NB4 (cell line): Measurements from ENCODE around the gene HS6ST3.

ENCODE experiments used
- DNase-seq: peaks from one replicate; pipeline ENCODE4 v3.0.0; 2010; ENCODE audit warnings: low read depth
- H3K4me3 ChIP-seq: one replicate; pipeline ENCODE4 v1.5.1; 2011; ENCODE audit warnings: mild to moderate bottlenecking, low read depth, low read length, moderate library complexity
- MYC ChIP-seq: IDR thresholded peaks from 2 replicates; pipeline ENCODE4 v1.6.1; 2011; ENCODE audit warnings: low read depth, low read length
- POLR2A ChIP-seq: IDR thresholded peaks from 2 replicates; pipeline ENCODE4 v1.6.1; 2011; ENCODE audit warnings: mild to moderate bottlenecking; ENCODE audit not compliant: insufficient read length; ENCODE audit errors: extremely low read depth
- TF ChIP-seq, protein P1 (sequence below): IDR thresholded peaks from one replicate; pipeline ENCODE4 v1.5.1; 2012; ENCODE audit warnings: low read depth, low read length
- TF ChIP-seq, protein P2 (sequence below): IDR thresholded peaks from 2 replicates; pipeline ENCODE4 v1.6.1; 2011; ENCODE audit warnings: low read depth, low read length

Gene HS6ST3

GRCh38 chr13:96822895-96823294 lies 733.0 kb downstream of the HS6ST3 start:
- peak; percentile 12 for DNase-seq
- no peak overlapping the region for H3K4me3 ChIP-seq
- TF ChIP-seq, protein P1, sequence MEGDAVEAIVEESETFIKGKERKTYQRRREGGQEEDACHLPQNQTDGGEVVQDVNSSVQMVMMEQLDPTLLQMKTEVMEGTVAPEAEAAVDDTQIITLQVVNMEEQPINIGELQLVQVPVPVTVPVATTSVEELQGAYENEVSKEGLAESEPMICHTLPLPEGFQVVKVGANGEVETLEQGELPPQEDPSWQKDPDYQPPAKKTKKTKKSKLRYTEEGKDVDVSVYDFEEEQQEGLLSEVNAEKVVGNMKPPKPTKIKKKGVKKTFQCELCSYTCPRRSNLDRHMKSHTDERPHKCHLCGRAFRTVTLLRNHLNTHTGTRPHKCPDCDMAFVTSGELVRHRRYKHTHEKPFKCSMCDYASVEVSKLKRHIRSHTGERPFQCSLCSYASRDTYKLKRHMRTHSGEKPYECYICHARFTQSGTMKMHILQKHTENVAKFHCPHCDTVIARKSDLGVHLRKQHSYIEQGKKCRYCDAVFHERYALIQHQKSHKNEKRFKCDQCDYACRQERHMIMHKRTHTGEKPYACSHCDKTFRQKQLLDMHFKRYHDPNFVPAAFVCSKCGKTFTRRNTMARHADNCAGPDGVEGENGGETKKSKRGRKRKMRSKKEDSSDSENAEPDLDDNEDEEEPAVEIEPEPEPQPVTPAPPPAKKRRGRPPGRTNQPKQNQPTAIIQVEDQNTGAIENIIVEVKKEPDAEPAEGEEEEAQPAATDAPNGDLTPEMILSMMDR = peak; percentile 20
- TF ChIP-seq, protein P2, sequence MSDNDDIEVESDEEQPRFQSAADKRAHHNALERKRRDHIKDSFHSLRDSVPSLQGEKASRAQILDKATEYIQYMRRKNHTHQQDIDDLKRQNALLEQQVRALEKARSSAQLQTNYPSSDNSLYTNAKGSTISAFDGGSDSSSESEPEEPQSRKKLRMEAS = no peak
- TF ChIP-seq POLR2A = no peak

DNA sequence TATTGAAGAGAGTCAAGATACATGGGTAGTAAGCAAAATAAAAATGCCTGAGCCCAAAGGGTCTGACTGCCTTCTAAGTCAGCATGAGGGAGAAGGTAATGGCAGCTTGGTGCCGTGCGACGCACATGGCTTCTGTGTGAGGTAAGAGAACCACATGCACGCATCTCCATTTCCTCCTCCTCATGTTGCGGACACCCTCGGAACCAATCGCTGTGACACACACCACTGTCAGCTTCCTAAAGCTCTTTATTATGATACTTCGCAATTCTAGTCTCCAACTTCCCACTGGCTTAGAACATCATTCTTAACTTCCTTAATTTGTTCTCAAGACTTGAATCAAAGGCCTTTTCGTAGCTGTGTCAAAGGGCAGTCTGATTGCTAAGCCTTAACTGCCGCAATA lies 734.2 kb downstream of the HS6ST3 start:
- DNase-seq = peak; percentile 33
- TF ChIP-seq MYC (peak; percentile 65), POLR2A (no peak)
- TF ChIP-seq, protein P2 = peak; percentile 84
- TF ChIP-seq, protein P1 = no peak
- no peak overlapping the region for H3K4me3 ChIP-seq

- no peak for TF ChIP-seq POLR2A
- TF ChIP-seq MYC = no peak
- TF ChIP-seq, protein P2 = no peak
- TF ChIP-seq, protein P1 = no peak
- DNase-seq = no peak
- no peak overlapping the region for H3K4me3 ChIP-seq
Measured at GRCh38 chr13:96825653-96826052, 735.7 kb downstream of the HS6ST3 start.

DNA sequence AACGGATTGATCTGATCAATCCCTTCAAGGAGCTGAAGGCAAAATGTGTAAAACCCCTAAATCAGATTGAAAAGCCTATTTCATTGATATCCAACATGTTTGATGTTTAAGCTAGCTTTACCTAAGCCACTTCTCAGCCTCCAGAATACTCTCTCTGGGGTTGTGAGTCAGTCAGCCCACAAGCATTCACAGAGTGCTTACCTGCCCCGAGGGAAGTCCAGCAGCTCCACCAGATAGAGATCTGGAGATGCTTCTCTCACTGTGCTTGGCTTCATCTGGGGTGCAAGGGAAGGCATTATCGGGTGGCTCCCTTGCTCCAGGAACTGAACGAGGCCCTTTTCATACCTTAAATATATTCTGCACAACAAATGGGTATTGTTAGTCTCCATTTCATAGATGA lies 744.7 kb downstream of the HS6ST3 start:
- DNase-seq = no peak
- TF ChIP-seq MYC (no peak), POLR2A (no peak)
- TF ChIP-seq, protein P2 = no peak
- TF ChIP-seq, protein P1 = no peak
- no peak overlapping the region for H3K4me3 ChIP-seq

- DNase-seq = no peak
- no peak overlapping the region for H3K4me3 ChIP-seq
- TF ChIP-seq MYC (no peak), POLR2A (no peak)
- TF ChIP-seq, protein P1 = no peak
- TF ChIP-seq, protein P2 = no peak
Measured at GRCh38 chr13:96835546-96835945, 745.6 kb downstream of the HS6ST3 start.

GRCh38 chr13:96836733-96837132 lies 746.8 kb downstream of the HS6ST3 start:
- TF ChIP-seq MYC = no peak
- TF ChIP-seq, protein P1 = no peak
- TF ChIP-seq, protein P2 = no peak
- TF ChIP-seq POLR2A = no peak
- DNase-seq = no peak
- H3K4me3 ChIP-seq = no peak overlapping the region
